Prostate gland (tissue), 2 donors: ENCODE measurements around the gene SHC3.

ENCODE experiments used
- POLR2A ChIP-seq: fragments of 450-650 bp; IDR thresholded peaks from one replicate; pipeline ENCODE4 v1.6.1; 2016; ENCODE audit warnings: antibody characterized with exemption, mild to moderate bottlenecking
- TF ChIP-seq, protein P1 (sequence below), 4 experiments: fragments of 200-600 bp in 2 of 4; fragments of 450-650 bp in 2 of 4; sonication (generic) in 2 of 4; IDR thresholded peaks; 1 replicate in 3 of 4; 2 replicates in 1 of 4; pipeline ENCODE4 v1.5.1; 2016 to 2019; ENCODE audit warnings: antibody characterized with exemption in 4 of 4, mild to moderate bottlenecking in 2 of 4, moderate library complexity in 2 of 4

DNA sequence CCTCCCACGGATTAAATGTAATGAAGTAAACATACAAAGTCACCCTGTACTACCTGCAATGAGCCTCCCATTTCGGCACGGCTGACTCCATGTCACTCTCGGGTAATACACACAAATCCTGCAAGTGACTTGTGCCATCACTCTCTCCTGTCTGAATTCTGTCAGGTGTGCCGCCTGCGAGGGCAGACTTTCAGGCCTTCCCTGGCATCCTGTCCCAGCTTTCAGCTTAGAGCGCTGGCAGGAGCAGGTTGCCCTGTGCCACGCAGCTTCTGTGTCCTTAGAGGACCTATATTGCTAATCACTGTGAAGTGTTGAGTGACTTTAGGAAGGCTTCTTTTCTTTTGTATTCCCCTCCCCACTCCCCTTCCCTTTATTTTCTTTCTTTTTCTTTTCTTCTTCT lies 213.1 kb downstream of the SHC3 start:
- TF ChIP-seq, protein P1, sequence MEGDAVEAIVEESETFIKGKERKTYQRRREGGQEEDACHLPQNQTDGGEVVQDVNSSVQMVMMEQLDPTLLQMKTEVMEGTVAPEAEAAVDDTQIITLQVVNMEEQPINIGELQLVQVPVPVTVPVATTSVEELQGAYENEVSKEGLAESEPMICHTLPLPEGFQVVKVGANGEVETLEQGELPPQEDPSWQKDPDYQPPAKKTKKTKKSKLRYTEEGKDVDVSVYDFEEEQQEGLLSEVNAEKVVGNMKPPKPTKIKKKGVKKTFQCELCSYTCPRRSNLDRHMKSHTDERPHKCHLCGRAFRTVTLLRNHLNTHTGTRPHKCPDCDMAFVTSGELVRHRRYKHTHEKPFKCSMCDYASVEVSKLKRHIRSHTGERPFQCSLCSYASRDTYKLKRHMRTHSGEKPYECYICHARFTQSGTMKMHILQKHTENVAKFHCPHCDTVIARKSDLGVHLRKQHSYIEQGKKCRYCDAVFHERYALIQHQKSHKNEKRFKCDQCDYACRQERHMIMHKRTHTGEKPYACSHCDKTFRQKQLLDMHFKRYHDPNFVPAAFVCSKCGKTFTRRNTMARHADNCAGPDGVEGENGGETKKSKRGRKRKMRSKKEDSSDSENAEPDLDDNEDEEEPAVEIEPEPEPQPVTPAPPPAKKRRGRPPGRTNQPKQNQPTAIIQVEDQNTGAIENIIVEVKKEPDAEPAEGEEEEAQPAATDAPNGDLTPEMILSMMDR (IDR thresholded peaks at IDR 0.05): no peak
- no peak for TF ChIP-seq POLR2A
